Nephron (organoid): Measurements from ENCODE around the gene SYT2.

Source experiments
- H3K27ac Mint-ChIP-seq, 3 experiments: 2 replicates each; pipeline ENCODE4 v1.8.0; 2020; ENCODE audit warnings: mixed read lengths in 3 of 3, mild to moderate bottlenecking in 2 of 3, moderate library complexity in 1 of 3
- H3K27me3 Mint-ChIP-seq: 2 replicates; pipeline ENCODE4 v1.8.0; 2021; ENCODE audit warnings: low read depth, mild to moderate bottlenecking, moderate library complexity, mixed read lengths
- H3K36me3 Mint-ChIP-seq: 2 replicates; pipeline ENCODE4 v1.8.0; 2020; ENCODE audit warnings: low read depth, mixed read lengths
- H3K4me1 Mint-ChIP-seq: 2 replicates; pipeline ENCODE4 v1.8.0; 2020; ENCODE audit warnings: mixed read lengths
- H3K4me3 Mint-ChIP-seq, 3 experiments: 2 replicates each; pipeline ENCODE4 v1.8.0; 2020; ENCODE audit warnings: mild to moderate bottlenecking in 3 of 3, mixed read lengths in 3 of 3, moderate library complexity in 2 of 3
- H3K9me3 Mint-ChIP-seq: 2 replicates; pipeline ENCODE4 v1.8.0; 2020; ENCODE audit warnings: mixed read lengths
- CTCF ChIP-seq, 3 experiments: fragments of 200-600 bp; sonication (generic); IDR thresholded peaks; one replicate each; pipeline ENCODE4 v1.5.0; 2021; ENCODE audit warnings: antibody characterized with exemption in 3 of 3; ENCODE audit not compliant: unreplicated experiment in 3 of 3

Gene SYT2

GRCh38 chr1:202681736-202682420 lies 28.4 kb downstream of the SYT2 start:
- Mint-ChIP-seq H3K36me3 (no peaks in the 10 kb centered on the region), H3K27me3 (peaks cover 30% of the 10 kb centered on the region), H3K4me3 (no peak overlapping the region), H3K27ac (no peak overlapping the region), H3K4me1 (no peaks in the 10 kb centered on the region), H3K9me3 (peaks cover 10% of the 10 kb centered on the region)
- TF ChIP-seq CTCF (IDR thresholded peaks at IDR 0.05; ENCODE audit: unreplicated experiment in 3 of 3) = no peak

- Mint-ChIP-seq H3K36me3 (no peaks in the 10 kb centered on the region), H3K27ac (no peak overlapping the region), H3K27me3 (peaks cover 25% of the 10 kb centered on the region), H3K4me3 (no peak overlapping the region), H3K4me1 (no peaks in the 10 kb centered on the region), H3K9me3 (peaks cover 10% of the 10 kb centered on the region)
- TF ChIP-seq CTCF (IDR thresholded peaks at IDR 0.05; ENCODE audit: unreplicated experiment in 3 of 3) = no peak
Observed at GRCh38 chr1:202680586-202681352, 29.5 kb downstream of the SYT2 start.

GRCh38 chr1:202679406-202680177 lies 30.7 kb downstream of the SYT2 start:
- Mint-ChIP-seq H3K4me3 (no peak overlapping the region), H3K36me3 (no peaks in the 10 kb centered on the region), H3K27me3 (peaks cover 23% of the 10 kb centered on the region), H3K9me3 (peaks cover 10% of the 10 kb centered on the region), H3K27ac (no peak overlapping the region), H3K4me1 (no peaks in the 10 kb centered on the region)
- TF ChIP-seq CTCF (IDR thresholded peaks at IDR 0.05; ENCODE audit: unreplicated experiment in 3 of 3) = no peak

GRCh38 chr1:202677433-202677832 lies 32.8 kb downstream of the SYT2 start:
- Mint-ChIP-seq H3K9me3 (peaks cover 10% of the 10 kb centered on the region), H3K27ac (no peak overlapping the region), H3K4me3 (no peak overlapping the region), H3K4me1 (peaks cover 6% of the 10 kb centered on the region), H3K36me3 (no peaks in the 10 kb centered on the region), H3K27me3 (peaks cover 23% of the 10 kb centered on the region)
- TF ChIP-seq CTCF (IDR thresholded peaks at IDR 0.05; ENCODE audit: unreplicated experiment in 3 of 3) = no peak

- H3K4me1 Mint-ChIP-seq = peaks cover 10% of the 10 kb centered on the region
- H3K9me3 Mint-ChIP-seq = peaks cover 4% of the 10 kb centered on the region
- peaks cover 7% of the 10 kb centered on the region for H3K27me3 Mint-ChIP-seq
- no peaks in the 10 kb centered on the region for H3K36me3 Mint-ChIP-seq
- H3K4me3 Mint-ChIP-seq = no peak overlapping the region
- H3K27ac Mint-ChIP-seq = no peak overlapping the region
- TF ChIP-seq CTCF (IDR thresholded peaks at IDR 0.05; ENCODE audit: unreplicated experiment in 3 of 3) = no peak
Observed at GRCh38 chr1:202673531-202673930, 36.7 kb downstream of the SYT2 start.
